GM12878 (cell line): Measurements from ENCODE around the gene CYP2A6.

ENCODE experiments used
- CREB1 ChIP-seq: IDR thresholded peaks from 2 replicates; pipeline ENCODE4 v1.6.1; 2012; ENCODE audit warnings: low read depth, mild to moderate bottlenecking, inconsistent platforms
- EGR1 ChIP-seq, 2 experiments: IDR thresholded peaks; 1 replicate in 1 of 2; 2 replicates in 1 of 2; pipeline ENCODE4 v1.6.1; 2011 to 2012; ENCODE audit warnings: low read depth in 2 of 2, low read length in 2 of 2, borderline replicate concordance in 1 of 2, mild to moderate bottlenecking in 1 of 2, moderate library complexity in 1 of 2
- EP300 ChIP-seq, 2 experiments: fragments of 150-350 bp in 1 of 2; IDR thresholded peaks; 2 replicates each; pipeline ENCODE4 v1.6.1; 2011 to 2012; ENCODE audit warnings: low read depth in 2 of 2, low read length in 2 of 2, borderline replicate concordance in 1 of 2, improper control_type of control experiment in 1 of 2, inconsistent platforms in 1 of 2; ENCODE audit not compliant: control insufficient read depth in 1 of 2
- TCF3 ChIP-seq: IDR thresholded peaks from 2 replicates; pipeline ENCODE4 v1.6.1; 2012; ENCODE audit warnings: low read depth, mild to moderate bottlenecking, low read length, borderline replicate concordance; ENCODE audit not compliant: insufficient read depth
- TF ChIP-seq, protein P1 (sequence below): IDR thresholded peaks from 2 replicates; pipeline ENCODE4 v1.6.1; 2012; ENCODE audit warnings: mild to moderate bottlenecking, low read depth, low read length

- TF ChIP-seq CREB1 (no peak), EP300 (IDR thresholded peaks at IDR 0.05; ENCODE audit: borderline replicate concordance in 1 of 2, control insufficient read depth in 1 of 2, low read depth in 2 of 2, low read length in 2 of 2) (no peak), EGR1 (IDR thresholded peaks at IDR 0.05; ENCODE audit: borderline replicate concordance in 1 of 2, low read depth in 2 of 2, low read length in 2 of 2) (no peak), TCF3 (no peak)
- TF ChIP-seq, protein P1, sequence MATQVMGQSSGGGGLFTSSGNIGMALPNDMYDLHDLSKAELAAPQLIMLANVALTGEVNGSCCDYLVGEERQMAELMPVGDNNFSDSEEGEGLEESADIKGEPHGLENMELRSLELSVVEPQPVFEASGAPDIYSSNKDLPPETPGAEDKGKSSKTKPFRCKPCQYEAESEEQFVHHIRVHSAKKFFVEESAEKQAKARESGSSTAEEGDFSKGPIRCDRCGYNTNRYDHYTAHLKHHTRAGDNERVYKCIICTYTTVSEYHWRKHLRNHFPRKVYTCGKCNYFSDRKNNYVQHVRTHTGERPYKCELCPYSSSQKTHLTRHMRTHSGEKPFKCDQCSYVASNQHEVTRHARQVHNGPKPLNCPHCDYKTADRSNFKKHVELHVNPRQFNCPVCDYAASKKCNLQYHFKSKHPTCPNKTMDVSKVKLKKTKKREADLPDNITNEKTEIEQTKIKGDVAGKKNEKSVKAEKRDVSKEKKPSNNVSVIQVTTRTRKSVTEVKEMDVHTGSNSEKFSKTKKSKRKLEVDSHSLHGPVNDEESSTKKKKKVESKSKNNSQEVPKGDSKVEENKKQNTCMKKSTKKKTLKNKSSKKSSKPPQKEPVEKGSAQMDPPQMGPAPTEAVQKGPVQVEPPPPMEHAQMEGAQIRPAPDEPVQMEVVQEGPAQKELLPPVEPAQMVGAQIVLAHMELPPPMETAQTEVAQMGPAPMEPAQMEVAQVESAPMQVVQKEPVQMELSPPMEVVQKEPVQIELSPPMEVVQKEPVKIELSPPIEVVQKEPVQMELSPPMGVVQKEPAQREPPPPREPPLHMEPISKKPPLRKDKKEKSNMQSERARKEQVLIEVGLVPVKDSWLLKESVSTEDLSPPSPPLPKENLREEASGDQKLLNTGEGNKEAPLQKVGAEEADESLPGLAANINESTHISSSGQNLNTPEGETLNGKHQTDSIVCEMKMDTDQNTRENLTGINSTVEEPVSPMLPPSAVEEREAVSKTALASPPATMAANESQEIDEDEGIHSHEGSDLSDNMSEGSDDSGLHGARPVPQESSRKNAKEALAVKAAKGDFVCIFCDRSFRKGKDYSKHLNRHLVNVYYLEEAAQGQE = no peak
Measured at GRCh38 chr19:40888191-40888590, 37.9 kb upstream of the CYP2A6 start.
